ENCODE data around the gene SLC26A4.
A peak's percentile ranks its signal among the peaks of the same experiment; 100 is the strongest.

Gene SLC26A4

DNA sequence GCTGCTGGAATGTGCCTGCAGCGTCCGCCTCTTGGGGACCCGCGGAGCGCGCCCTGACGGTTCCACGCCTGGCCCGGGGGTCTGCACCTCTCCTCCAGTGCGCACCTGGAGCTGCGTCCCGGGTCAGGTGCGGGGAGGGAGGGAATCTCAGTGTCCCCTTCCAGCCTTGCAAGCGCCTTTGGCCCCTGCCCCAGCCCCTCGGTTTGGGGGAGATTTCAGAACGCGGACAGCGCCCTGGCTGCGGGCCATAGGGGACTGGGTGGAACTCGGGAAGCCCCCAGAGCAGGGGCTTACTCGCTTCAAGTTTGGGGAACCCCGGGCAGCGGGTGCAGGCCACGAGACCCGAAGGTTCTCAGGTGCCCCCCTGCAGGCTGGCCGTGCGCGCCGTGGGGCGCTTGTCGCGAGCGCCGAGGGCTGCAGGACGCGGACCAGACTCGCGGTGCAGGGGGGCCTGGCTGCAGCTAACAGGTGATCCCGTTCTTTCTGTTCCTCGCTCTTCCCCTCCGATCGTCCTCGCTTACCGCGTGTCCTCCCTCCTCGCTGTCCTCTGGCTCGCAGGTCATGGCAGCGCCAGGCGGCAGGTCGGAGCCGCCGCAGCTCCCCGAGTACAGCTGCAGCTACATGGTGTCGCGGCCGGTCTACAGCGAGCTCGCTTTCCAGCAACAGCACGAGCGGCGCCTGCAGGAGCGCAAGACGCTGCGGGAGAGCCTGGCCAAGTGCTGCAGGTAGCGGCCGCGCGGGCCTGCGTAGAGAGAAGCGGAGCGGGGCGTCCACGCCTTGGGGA lies 645 bp downstream of the SLC26A4 start:
- DNase-seq = peak in 1 of 2 donors; percentile 14

- DNase-seq = no peak
Measured at GRCh38 chr7:107661865-107662379, 1.3 kb downstream of the SLC26A4 start.

DNA sequence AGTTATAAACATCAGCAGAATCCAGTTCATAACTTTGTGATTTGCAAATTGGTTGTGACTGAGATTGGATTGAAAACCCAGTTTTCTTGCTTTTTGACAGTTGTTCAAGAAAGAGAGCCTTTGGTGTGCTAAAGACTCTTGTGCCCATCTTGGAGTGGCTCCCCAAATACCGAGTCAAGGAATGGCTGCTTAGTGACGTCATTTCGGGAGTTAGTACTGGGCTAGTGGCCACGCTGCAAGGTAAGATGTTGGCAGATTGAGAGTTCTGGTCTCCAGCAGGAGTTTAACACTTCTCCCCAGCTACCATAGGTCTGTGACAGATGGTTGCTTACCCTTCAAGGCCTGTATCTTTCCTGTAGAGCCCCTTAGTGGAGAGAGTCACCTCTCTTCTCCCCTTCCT lies 2.6 kb downstream of the SLC26A4 start:
- no peak for DNase-seq

DNA sequence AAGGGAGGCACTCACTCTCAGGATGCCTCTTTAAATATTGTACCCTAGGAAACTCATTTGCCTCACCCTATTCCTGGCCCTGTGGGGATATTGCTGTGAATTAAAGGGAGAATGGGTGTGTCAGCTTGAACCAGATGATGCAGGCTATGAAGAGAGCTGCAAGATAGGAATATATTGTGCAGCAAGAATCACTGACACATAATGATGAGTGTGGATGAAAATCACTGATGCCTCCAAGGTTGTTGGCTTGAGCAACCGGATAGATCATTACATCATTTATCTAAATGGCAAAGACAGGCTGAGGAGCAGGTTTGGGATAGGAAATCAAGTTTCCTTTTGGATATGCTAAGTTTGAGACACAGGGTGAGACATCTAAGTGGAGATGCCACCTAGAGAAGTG lies 6.2 kb downstream of the SLC26A4 start:
- no peak for DNase-seq

- DNase-seq = no peak
Measured at GRCh38 chr7:107667341-107667740, 6.7 kb downstream of the SLC26A4 start.

DNA sequence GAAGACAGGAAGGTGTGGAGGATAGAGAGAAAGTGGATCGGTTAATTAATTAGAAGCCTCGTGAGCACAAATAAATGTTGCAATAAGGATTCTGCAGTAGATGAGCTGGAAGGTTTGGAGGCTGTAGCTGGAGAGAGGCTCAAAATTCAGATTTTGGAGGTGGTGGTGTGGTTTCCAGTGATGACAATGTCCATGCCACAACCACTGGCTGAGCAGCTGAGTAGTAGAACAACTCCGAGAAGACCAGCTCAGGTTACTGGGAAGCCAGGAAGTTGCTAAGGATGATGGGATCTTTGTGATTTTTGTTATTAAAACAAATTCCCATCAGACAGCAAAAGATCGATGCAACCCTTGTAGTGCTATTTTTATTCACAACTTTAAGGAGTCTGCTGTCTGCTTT lies 7.7 kb downstream of the SLC26A4 start:
- DNase-seq = no peak

DNA sequence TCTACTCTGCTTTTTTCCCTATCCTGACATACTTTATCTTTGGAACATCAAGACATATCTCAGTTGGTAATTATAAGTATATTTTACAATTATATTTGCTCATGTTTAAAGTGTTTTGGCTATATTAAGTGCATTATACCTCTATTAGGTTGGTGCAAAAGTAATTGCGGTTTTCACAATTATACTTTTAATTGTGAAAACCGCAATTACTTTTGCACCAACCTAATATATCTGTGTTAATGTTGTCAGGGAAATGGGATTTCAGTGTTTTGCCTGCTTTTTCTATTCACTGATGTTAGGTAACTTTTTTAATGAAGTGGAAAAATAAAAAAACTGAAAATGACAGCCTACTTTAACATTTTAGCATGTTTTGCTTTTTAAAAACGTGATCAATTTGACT lies 11.6 kb downstream of the SLC26A4 start:
- no peak for DNase-seq

DNA sequence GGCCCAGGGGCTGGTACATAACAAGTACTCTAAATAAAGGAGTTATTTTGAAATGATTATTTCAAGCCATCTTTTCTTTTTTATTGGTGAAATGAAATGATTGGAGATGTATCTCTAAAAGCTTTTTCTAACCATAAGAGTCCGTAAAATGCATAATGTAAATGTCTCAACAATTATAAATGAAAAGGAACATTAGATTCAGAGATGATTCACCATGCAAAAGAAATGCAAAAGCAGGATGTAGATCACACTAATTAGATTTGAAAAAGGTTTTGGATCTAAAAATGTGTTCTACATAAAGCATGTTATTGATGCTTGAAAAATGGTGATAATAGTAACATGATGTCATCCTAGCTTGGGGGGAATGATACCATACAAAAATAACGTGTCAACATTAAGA lies 15.6 kb downstream of the SLC26A4 start:
- DNase-seq = no peak

DNA sequence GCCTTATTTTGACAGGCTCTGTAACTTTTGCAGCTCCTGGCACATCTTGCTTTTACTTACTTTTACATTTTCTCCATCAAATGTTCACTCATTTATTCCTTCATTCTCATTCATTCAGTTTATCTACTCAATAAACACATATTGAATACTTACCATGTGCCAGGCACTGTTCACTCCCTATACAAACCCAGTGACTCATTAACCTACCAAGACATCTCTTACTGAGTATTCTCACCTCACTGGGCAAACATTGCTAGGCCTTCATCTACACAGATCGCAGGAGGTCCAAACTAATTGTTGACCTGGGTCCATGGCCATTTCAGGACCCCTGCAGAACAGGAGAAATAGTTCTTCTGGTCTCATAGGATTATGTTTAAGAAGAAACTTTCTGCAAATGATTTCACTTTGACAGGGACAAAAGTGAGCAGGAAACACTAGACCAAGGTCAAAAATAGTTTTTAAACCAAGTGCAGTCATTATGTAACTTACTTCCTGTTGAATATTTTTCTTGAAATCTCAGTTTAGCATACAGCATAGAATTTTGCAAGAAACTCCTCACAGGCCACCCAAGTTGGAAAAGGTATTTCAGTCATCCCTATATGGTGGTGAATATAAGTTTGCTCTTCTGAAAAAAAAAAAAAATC lies 17.6 kb downstream of the SLC26A4 start:
- DNase-seq = peak in 1 of 2 donors; percentile 9

DNA sequence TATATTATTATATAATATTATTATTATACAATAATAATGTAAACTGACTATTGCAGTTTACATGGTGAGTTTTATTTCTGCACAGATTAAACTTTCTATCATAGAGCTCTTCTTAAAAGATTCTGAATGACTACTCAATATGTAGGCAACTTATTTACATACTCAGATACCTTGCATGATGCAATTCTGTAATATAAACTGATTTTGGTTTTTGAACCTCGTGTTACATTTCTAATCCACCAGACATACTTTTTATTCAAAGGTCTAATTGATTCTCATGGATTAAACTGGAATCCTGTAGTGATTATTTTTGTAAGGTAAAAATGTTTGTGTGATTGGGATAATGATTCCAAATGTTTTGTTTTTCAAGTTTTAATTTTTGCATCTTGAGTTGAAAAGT lies 19.9 kb downstream of the SLC26A4 start:
- no peak for DNase-seq

DNA sequence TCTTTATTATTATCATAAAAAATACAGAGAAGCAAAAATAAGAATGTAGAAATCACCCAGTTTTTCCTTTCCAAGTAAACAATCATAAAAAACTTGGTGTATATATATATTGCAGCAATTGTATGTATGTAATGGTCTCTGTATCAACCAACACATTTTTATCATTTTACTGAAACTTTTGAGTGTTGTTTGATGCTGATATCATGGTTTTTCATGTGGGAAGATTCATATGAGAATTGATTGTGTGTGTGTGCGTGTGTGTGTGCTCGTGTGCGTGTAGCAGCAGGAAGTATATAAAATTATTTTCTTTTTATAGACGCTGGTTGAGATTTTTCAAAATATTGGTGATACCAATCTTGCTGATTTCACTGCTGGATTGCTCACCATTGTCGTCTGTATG lies 22.3 kb downstream of the SLC26A4 start:
- no peak for DNase-seq

GRCh38 chr7:107684287-107684686 lies 23.7 kb downstream of the SLC26A4 start:
- no peak for DNase-seq

GRCh38 chr7:107684947-107685463 lies 24.4 kb downstream of the SLC26A4 start:
- DNase-seq = no peak

DNA sequence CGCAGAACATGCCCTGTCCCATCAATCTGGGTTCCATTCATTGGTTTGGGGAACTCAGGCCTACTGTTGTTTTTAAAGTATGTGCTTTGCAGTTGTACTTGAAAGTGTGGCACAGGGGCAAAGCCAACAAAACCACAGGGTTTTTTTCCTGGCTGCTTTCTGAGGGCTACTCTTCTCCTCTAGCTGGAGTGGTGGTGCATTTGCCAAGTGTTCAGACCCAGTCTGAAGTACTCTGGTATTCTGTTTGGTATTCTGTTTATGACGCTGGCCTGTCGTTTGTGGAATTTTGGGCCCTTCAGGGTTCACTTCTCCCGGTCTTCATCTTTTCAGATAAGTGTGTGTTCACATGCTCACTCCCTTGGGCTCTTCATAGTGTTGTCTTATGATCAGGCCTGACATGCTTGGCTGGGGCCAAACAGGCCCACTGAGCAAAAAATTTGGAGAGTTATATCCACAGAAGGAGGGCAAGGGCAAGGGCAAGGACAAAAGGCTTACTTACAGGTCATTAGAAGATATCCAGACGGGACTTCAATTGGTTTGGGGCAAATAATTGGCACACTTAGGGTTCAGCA lies 26.3 kb downstream of the SLC26A4 start:
- DNase-seq = no peak

GRCh38 chr7:107687656-107688055 lies 27.0 kb downstream of the SLC26A4 start:
- DNase-seq = no peak

- DNase-seq = no peak
Measured at GRCh38 chr7:107689553-107689952, 28.9 kb downstream of the SLC26A4 start.

GRCh38 chr7:107690084-107690483 lies 29.5 kb downstream of the SLC26A4 start:
- no peak for DNase-seq

- no peak for DNase-seq
Measured at GRCh38 chr7:107690611-107691010, 30.0 kb downstream of the SLC26A4 start.

GRCh38 chr7:107691716-107692115 lies 31.1 kb downstream of the SLC26A4 start:
- DNase-seq = no peak

GRCh38 chr7:107692501-107692900 lies 31.9 kb downstream of the SLC26A4 start:
- no peak for DNase-seq

GRCh38 chr7:107693396-107693795 lies 32.8 kb downstream of the SLC26A4 start:
- no peak for DNase-seq

GRCh38 chr7:107694386-107694785 lies 33.8 kb downstream of the SLC26A4 start:
- no peak for DNase-seq

- DNase-seq = no peak
Measured at GRCh38 chr7:107696330-107696946, 35.8 kb downstream of the SLC26A4 start.
